Activated CD4-positive, CD25-positive, alpha-beta regulatory T cell (primary cell): ENCODE measurements around the gene ST6GALNAC3.
"Not testable (repeated sequence)": the region's sequence is repeated elsewhere in the genome, so short reads cannot be mapped to it uniquely, and the experiment has no call there.

Experiments
- DNase-seq, 4 experiments: peaks; one replicate each; lab custom pipeline; 2025; lab: John Stamatoyannopoulos, UW

ST6GALNAC3 gene

DNA sequence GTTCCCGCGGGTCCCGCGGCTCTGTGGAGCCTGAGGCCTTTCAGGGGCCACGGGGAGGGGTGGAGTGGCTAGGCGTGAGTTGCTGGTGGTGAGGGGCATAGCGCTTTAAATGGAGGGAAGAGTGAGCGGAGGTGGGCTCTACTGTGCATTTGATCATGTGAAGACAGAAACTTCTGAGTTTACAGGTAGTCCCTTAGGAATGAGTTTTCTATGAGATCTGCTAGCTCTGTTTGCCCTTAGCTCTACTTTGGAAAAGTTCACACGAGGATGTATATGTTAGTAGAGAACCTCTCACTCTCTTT is 593 bp downstream of the ST6GALNAC3 start:
- DNase-seq = no peak

DNA sequence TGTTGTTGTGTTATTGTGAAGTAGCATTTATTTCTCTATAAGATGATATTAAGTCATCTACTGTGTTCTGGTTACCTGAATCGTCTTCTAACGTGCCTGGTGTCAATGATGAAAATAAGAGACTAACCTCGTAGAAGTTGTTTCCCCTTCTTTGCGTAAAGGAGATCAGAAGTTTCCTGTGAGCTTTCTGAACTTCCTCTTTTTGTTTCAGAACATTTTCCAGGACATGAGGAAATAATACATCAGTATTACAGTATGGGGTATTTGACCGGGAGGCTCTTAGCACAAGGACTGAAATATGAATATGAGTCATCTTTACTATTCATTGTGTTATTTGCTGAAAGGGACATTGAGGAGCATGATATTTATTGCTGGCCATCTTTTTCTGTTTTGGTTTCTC is 1.3 kb downstream of the ST6GALNAC3 start:
- no peak for DNase-seq

DNA sequence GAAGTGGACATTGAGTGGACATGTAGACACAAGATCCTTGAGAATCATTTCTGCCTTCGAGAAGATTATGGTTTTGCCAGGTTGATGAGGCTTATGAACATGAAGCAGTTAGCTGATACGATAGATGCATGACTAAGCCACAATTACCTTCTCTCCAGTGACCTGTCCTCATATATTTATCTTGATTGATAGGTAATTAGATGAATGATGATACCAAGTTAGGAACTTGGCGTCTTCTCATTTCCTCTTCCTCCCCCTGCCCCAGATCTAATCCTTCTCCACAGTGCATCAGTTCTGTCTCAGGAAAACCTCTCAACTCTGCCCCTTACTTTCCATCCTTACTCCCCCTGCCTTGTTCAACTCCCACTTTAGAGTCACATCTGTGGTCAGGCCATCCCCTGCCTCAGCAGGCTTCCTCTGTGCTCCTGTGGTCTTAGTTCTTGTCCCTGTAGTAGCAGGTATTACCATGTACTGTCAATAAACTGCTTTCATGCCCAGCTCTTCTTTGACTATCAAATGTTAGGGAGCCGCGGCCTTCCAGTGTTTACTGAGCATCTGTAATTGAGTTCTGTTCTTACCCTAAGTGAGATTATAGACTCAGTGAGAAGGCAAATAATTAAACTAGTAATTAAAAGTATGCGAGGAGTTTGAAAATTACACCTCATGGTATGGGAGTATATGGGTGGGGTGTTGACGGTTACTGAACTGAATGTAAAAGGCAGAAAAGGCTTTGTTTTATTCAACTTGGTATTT is 5.1 kb downstream of the ST6GALNAC3 start:
- DNase-seq = no peak

DNA sequence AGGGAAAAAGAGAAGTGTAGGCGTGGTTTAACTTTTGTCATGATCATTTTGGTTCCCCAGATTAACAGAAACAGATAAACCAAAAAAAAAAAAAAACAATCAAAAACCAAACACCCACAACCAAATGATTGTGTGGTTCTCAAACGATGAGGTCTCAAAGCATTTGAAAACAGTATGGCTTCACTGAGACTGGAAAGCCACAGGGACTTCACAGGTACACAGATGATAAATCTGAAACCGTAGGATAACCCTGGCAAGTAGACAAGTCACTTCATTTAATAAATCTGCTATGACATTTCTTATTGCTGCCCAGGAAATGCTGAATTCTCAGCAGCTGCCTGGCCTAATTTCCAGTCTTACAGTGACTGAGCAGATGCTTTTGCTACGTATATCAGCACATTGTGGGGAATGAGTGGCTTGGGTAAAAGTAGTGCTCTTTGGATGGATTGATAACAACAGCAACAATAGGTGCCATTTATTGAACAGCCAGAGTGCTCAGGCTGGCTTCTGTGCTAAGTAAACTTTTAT is 6.1 kb downstream of the ST6GALNAC3 start:
- DNase-seq = no peak

DNA sequence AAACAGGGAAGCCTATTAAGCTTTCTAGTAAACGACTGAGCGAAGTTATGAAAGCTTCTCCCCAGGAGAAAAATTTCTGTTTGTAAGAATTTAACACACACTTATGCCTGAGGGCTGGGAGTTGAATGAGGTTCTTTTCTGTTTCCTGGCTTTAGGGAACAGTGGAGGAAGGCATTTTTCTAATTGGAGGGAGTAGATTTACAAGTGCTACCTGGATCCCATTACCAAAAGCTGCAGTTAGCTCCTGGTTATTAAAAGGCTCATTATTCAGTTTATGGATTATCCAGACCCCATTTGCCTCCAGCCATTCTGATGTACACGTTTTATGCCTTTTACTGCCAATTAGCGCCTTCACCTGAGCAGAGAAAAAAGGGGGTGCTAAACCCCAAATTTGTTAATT is 7.5 kb downstream of the ST6GALNAC3 start:
- DNase-seq = no peak

DNA sequence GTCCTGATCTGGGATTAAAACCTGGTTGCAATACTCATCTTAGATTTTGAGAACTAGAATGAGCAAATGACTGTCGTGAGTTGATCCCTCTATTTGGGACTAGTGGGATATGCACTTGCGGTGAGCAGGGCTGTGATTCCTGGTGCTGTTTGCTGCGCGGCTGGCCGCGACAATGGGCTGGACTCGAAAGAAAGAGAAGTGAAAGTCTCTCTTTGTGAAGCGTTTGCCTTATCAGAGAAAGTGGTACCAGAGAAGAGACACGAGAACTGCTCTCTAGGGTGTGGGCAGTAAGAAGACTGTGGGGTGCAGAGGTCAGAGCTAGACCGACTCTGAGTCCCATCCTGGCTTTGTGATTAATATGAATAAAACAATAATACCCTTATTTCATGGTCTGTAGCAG is 8.6 kb downstream of the ST6GALNAC3 start:
- no peak for DNase-seq

DNA sequence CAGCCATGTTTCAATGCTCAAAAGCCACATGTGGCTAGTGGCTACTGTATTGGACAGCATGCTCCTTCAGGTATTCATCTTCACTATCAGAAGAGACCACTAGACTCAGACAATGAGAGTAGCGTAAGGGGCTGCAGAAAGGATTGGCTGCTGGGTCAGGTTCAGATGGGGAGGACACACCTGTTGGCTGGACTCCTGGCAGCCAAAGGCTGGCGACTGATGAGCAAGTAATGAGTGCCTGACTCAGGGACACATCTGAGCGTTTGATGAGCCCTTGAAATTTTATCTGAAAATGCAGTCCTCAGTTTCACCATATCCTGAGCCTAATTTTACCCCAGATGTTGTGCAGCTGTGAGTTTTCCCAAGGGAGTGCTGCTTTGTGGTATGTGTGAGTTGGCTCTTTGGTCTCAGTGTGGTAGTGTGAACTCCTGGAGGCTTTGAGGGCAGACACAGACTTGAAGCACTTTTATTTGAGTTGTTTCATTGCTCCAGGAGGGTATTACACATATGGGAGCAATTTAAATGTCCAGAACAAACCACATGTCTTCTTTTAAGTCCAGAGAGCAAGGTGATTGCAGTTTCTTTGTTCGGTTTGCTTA is 9.6 kb downstream of the ST6GALNAC3 start:
- DNase-seq = no peak

DNA sequence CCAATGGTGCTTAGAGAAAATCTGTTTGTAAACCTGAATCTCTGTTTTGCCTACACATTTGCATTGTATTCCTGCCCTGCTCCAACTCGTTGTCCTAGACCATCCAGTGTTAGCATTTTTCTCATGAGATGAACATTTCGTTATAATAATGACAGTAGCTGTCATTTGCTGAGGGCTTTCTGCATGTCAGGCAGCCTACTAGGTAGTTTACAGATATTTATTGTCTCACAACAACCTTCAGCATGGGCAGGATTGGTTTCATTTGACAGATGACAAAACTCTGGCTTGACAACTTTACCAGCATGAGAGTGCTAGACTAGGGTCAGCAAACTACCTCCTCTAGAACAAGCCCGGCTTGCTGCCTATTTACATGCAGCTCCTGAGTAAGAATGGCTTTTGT is 10.1 kb downstream of the ST6GALNAC3 start:
- no peak for DNase-seq

DNA sequence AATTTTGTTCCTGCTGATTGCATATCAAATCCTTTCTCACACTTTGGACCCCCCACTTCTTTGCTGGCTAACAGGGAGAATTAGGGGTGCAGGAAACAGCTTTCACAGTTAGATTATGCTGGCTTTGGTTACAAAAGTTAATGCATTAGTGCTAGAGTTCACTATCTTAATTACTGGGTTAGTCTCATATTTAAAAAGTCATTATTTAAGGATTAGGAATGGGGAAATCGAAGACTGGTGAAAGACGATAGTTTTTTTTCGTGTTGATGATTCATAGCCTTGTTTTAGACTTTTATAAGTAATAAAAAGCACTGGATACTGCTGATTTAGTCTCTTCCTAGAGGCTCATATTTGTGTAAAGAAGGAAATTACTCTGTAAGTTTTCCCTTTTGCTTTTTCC is 11.6 kb downstream of the ST6GALNAC3 start:
- DNase-seq = no peak

DNA sequence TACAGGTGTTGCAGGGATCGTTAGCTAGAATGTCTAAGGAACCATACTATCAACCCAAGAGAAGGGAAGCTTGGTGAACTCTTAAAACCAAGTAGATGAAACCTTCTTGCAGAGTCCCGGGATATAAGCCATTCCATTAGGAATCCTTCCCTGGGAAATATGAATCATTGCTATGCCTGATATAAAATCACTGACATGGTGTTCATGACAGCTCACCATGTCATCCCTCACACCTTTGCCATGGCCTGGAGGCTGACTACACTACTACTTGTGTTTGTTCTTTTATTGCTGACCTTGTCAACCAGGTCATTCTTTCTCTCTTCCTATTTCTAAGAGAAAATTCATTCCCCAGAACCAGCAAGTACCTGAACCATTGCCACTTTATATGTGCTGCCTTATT is 12.1 kb downstream of the ST6GALNAC3 start:
- DNase-seq = no peak

DNA sequence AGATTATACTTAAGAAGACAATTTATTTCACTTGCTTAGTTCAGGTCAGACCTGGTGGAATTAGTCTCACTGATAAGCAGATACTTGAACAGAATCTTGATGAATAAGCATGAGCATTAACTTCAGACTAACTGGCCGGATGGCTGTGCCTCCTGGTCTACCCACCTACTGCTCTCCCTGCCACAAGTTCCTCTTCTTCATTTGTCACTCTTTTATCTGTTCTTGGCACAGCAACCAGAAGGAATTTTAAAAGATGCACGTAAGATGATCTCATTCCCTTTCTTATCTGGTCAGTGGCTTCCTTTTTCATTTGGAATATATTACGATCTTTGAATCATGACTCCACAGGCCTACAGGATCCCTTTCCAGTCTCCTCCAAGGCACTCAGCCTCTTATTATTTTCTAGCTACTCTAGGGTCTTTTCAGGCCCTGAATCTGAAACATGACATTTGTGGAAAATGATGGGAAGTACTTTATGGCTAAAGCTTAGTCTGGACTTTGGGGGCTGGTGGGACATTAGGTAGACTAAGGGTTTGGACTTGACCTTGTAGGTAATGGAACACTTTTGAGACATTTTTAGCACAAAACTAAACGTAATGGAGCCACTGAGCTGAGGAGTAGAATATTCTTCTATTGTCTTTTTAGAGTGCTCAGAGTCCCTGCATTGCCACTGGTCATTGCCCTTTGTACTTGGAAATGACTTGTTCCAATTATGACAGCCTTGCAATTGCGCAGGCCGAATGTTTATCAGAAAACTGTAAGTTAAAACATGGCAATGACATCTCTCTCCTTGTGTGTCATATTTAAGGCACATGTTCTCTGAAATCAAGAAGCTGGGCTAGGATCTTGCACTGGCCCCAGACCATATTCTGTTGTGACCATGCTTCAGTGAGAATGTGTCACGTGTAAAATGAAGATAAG is 16.0 kb downstream of the ST6GALNAC3 start:
- DNase-seq = no peak

DNA sequence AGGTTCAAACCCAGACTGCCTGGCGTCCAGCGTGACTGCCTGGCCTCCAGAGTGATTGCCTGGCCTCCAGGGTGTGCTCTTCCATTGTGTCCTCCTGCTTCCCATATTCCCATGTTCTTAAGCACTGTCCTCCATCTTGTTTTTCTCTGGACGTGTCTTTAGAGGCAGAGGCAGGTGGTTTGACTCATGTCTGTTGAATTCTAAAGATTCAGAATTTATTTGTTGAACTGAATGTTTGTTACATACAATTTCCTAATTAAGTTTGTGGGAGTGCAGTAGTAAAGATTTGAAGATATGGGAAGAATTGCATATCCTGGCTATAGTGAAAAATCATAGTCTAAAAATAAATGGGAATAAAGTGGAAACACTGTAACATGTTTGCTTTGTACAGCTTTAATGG is 18.3 kb downstream of the ST6GALNAC3 start:
- no peak for DNase-seq

DNA sequence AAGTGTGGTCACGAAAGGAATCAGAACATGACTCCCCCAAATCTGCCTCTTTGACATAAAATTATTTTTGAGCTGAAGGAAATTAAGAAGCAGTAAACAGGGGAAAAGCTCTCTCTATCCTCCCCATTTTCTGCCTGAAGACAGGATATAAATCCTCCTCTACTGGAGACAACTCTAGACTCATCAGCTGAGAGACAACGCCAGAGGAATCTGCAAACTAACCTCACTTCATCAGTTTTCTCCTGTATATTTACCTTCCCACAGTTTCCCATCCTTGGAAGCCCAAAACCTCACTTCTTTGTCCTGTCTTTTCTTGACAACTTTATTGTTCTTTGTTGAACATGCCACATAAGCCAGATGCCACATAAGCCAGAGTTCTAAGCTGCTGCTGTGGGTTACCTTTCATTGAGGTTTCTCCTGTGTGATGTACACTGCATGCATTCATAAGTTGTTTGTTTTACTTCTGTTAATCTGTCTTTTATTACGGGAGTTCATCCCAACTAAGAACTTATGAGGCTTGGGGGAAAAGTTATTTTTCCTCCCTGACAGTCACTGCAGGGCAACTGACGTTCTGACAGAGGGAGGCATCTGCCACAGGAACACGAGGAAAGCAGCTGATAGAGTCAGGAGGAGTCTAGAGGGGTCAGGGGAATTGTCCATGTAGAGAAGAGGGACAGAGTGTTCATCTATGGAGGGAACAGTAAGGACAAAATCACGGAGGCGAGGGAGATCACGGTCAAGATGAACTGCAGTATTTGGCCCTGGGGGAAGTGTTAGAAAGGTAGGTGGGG is 19.2 kb downstream of the ST6GALNAC3 start:
- no peak for DNase-seq

DNA sequence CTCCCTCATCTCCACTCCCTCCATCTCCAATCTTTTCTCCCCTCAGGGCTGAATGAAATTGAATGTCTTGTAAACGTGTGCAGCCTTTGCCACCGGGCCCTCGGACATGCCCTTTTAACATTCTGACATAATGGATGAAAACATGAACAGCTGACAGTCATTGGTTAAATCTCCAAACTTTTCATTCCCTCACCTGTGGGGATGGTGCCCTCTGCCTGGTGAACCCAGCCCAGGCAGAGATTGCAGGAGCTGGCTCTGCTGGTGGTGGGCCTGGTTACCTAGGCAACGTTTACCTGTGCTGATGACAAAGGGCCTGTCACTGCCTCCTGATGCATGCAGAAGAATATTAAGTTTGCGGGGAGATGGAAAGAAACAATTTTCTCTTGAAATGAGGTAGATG is 21.3 kb downstream of the ST6GALNAC3 start:
- no peak for DNase-seq

DNA sequence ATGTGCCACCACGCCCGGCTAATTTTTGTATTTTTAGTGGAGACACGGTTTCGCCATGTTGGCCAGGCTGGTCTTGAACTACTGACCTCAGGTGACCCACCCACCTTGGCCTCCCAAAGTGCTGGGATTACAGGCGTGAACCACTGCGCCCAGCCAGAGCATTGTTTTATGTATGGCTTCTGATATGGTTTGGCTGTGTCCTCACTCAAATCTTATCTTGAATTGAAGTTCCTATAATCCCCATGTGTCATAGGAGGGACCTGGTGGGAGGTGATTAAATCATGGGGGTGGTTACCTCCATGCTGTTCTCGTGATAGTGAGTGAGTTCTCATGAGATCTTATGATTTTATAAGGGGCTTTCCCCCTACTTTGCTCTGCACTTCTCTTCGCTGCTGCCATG is 22.5 kb downstream of the ST6GALNAC3 start:
- not testable (repeated sequence) for DNase-seq

DNA sequence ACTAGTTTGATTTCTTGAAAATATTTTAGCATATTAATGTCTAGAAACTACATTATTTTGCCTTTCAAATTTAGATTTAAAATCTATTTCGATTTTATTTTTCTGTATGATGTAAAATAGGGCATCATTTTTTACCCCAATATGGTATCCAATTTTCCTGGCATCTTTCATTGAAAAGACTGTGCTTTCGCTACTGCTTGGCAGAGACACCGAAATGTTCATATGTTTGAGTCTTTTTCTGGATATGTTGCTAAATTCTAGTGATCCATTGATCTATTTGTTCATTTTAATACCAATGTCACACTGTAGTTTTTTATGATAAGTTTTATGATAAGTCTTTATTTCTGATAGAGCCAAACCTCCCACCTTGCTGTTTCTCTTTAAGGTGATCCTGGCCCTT is 24.3 kb downstream of the ST6GALNAC3 start:
- DNase-seq = no peak

DNA sequence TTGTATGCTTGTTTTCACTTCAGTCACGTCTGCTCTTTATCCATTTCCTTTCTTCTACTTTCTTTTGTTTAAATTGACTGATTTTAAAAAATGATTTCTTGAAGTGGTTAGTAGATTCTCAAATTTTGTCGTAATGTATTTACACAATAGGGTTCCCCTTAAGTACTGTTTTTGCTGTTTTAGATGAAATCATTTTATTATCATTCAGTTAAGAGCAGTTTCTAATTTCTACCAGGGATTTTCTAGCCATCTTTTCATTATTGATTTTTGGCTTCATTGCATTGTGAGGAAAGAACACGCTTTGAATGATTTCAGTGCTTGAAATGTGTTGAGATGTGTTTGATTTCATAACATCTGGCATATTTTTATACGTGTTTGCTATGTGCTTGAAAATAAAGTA is 27.0 kb downstream of the ST6GALNAC3 start:
- no peak for DNase-seq

DNA sequence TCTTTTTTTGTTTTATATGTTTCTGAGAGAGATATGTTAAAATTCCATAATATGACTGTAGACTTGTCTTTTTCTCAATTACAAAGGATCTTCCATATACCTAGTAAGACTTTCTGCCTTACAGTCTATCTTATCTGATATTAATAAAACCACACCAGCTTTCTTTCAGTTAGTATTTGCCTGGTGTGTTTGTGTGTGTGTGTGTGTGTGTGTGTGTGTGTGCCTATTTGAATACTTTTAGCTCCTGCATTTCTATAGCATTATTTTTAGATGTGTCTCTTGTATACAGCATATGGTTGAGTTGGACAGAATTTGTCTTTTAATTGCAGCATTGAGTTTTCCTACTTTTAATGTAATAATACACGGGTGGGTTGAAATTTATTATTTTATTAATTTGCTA is 27.5 kb downstream of the ST6GALNAC3 start:
- no peak for DNase-seq

DNA sequence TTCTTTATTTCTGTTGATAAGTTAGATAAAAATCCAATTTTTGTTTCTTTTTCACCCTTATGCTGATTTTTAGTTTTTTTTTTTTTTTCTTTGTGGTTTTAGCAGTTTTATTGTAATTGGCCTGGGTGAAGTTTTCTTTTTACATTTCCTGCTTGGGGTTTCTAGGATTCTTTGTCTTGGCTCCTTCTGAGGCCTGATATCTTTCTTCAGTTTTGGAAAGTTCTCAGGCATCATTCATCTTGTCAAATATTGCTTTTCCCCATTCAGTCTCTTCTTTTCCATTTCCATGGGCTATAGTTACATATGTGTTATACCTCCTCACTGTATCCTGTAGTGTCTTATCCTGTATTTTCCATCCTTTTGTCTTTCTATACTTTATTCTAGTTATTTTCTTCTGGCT is 28.5 kb downstream of the ST6GALNAC3 start:
- no peak for DNase-seq

DNA sequence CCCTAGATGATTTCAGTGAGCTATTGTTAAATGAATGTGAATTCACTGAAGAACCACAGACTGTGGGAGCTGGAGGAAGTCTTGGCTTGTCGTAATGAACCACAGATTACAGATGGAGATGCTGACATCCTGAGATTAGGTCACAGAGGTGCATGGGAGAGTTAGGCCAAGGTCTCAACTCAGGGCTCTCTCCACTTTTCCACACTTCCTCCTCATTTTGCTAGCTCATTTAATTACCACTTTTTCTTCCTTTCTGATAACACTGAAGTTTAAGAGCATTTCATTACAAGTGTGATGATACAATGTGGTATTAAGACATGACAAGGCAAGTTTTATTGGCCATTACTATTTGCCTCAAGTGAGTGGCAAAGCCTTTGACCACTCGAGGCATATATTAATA is 30.8 kb downstream of the ST6GALNAC3 start:
- no peak for DNase-seq

DNA sequence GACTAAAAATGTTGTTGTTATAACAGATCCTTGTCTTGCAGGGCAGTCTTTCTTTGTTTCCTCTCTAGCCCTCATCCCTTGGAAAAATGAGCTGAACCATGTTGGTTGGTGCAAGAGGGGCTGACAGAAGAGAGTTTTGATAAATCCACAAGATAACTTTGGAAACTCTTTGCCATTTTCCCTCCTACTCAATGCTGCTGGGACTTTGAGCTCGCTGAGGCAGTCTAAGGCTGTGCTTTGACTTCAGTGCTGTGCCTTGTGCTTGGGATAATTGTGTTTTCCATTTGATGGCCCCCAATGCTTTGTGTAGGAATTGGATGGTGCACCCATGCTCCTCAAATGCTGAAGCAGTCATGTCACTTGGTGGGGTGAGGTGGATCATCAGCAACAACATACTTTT is 31.7 kb downstream of the ST6GALNAC3 start:
- DNase-seq = no peak

DNA sequence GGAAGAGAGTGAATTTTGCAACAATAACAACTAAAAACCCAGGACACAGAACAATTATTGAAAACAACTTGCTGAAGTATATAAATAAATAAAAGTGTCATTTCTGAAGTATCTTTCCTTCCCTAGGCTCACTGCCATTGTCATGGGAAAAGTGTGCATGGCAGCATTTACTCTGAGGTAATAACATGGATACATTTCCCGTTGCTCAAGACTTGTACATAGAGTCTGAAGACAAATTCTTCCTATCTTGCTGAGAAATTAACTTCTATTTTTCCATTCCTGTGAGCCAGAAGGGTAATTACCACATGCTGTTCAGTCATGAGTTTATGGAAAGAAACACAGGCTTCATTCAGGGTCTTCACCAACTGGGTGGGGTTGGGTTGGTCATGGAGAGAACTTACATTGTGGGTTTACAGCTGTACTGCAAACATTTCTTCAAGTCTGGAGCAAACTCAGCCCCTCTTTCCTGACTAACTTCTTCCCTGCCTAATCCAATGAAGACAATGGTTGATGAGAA is 32.2 kb downstream of the ST6GALNAC3 start:
- no peak for DNase-seq
